Upper lobe of left lung (tissue), 6 donors: ENCODE measurements around the gene IRF8. TPM values are rescaled to one million over a fixed set of nuclear protein-coding genes. Genes with fewer than 3 reads are reported as not detected.

Experiments
- ATAC-seq, 2 donors: fragments of 200-7000 bp; cut with Tn5 transposase; one replicate each; pipeline ENCODE4 v1.9.1; 2022; ENCODE audit warnings: mild to moderate bottlenecking in 2 of 2, moderate library complexity in 2 of 2; ENCODE audit not compliant: low FRiP score in 2 of 2
- DNase-seq, 2 donors: peaks; one replicate each; pipeline ENCODE4 v3.0.0-alpha.2; 2019 to 2020
- H3K27ac ChIP-seq, 4 donors: fragments of 200-600 bp; sonication (generic); one replicate each; pipeline ENCODE4 v1.5.1; 2016 to 2019
- H3K27me3 ChIP-seq, 4 donors: fragments of 200-600 bp; sonication (generic); one replicate each; pipeline ENCODE4 v1.5.1; 2017 to 2019
- H3K36me3 ChIP-seq, 4 donors: fragments of 200-600 bp; sonication (generic); one replicate each; pipeline ENCODE4 v1.5.1; 2016 to 2019
- H3K4me1 ChIP-seq, 4 donors: fragments of 200-600 bp; sonication (generic); one replicate each; pipeline ENCODE4 v1.5.1; 2018 to 2019
- H3K4me3 ChIP-seq, 4 donors: fragments of 200-600 bp; sonication (generic); one replicate each; pipeline ENCODE4 v1.5.1; 2017 to 2019; ENCODE audit warnings: mild to moderate bottlenecking in 2 of 4, moderate library complexity in 1 of 4
- H3K9me3 ChIP-seq, 4 donors: fragments of 200-600 bp; sonication (generic); one replicate each; pipeline ENCODE4 v1.5.1; 2018 to 2019
- EP300 ChIP-seq, 4 donors: sonication (generic); formaldehyde crosslinking; IDR thresholded peaks; one replicate each; pipeline ENCODE4 v1.5.1; 2017; ENCODE audit warnings: antibody characterized with exemption in 4 of 4, control low read depth in 2 of 4
- POLR2A ChIP-seq, 4 donors: fragments of 450-650 bp; IDR thresholded peaks; one replicate each; pipeline ENCODE4 v1.5.1; 2016 to 2017; ENCODE audit warnings: antibody characterized with exemption in 4 of 4, mild to moderate bottlenecking in 2 of 4
- POLR2AphosphoS5 ChIP-seq, 2 donors: sonication (generic); formaldehyde crosslinking; IDR thresholded peaks; one replicate each; pipeline ENCODE4 v1.5.1; 2017; ENCODE audit warnings: antibody characterized with exemption in 2 of 2
- WGBS, 2 donors: methylation state at CpG; one replicate each; pipeline ENCODE4 v1.1.5; 2017 to 2018; 5-methylcytosine and 5-hydroxymethylcytosine counted together
- small RNA-seq, 4 donors: library from RNA; depleted of rRNA; stranded (forward); fragments of <200 nt; gene quantifications; one replicate each; pipeline ENCODE3, GENCODE V24; 2016
- total RNA-seq, 6 donors: library from RNA; depleted of rRNA in 4 of 6; stranded (reverse); fragments of >200 nt in 4 of 6; gene quantifications; one replicate each; pipeline versions ENCODE4 v1.1.0 to v1.2.1, GENCODE V29; 2016 to 2021
- TF ChIP-seq, protein P1 (sequence below), 6 experiments: fragments of 450-650 bp in 4 of 6; fragments of 200-600 bp in 2 of 6; sonication (generic) in 2 of 6; IDR thresholded peaks; one replicate each; pipeline ENCODE4 v1.5.1; 2016 to 2019; ENCODE audit warnings: antibody characterized with exemption in 6 of 6
- donor health status: DM: no; HTN: no; CAD: no; lungs with moderate emphysema.
- donor health status: DM: no; HTN: yes; CAD: no; lungs with severe emphysema.

IRF8 gene
- total RNA-seq, 6 donors from 2014 or later: 41.5 to 141 (median 72.8) TPM

DNA sequence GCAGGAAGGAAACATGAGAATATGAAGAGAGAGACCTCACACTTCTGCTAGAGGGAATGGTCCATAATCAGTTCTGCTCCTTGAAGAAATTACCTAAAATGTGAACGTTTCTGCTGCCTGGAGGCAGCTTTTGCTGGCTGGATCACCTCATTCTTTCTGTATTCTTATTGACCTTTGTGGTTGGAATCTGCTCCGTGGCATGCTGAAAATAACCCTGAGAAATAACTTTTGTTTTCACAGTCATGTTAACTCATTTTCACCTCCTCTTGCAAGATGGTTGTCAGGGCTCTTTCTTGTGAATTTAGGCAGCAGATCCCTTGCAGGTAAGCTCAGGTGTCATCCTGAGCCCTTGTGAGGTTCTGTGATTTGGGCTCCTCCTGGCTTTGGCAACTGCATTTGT, 70.2 kb downstream of the IRF8 start:
- Histone ChIP-seq H3K9me3 (no peaks in the 10 kb centered on the region), H3K27me3 (no peaks in the 10 kb centered on the region), H3K27ac (no peak overlapping the region), H3K36me3 (no peaks in the 10 kb centered on the region), H3K4me1 (no peaks in the 10 kb centered on the region), H3K4me3 (no peak overlapping the region)
- no peak for DNase-seq
- TF ChIP-seq POLR2A (IDR thresholded peaks at IDR 0.05) (no peak), POLR2AphosphoS5 (IDR thresholded peaks at IDR 0.05) (no peak), EP300 (IDR thresholded peaks at IDR 0.05) (no peak)
- TF ChIP-seq, protein P1, sequence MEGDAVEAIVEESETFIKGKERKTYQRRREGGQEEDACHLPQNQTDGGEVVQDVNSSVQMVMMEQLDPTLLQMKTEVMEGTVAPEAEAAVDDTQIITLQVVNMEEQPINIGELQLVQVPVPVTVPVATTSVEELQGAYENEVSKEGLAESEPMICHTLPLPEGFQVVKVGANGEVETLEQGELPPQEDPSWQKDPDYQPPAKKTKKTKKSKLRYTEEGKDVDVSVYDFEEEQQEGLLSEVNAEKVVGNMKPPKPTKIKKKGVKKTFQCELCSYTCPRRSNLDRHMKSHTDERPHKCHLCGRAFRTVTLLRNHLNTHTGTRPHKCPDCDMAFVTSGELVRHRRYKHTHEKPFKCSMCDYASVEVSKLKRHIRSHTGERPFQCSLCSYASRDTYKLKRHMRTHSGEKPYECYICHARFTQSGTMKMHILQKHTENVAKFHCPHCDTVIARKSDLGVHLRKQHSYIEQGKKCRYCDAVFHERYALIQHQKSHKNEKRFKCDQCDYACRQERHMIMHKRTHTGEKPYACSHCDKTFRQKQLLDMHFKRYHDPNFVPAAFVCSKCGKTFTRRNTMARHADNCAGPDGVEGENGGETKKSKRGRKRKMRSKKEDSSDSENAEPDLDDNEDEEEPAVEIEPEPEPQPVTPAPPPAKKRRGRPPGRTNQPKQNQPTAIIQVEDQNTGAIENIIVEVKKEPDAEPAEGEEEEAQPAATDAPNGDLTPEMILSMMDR (IDR thresholded peaks at IDR 0.05): no peak
- WGBS, 2 donors: 6 to 23% methylated on average over 2 of the region's 2 CpGs
- ATAC-seq: no peak

DNA sequence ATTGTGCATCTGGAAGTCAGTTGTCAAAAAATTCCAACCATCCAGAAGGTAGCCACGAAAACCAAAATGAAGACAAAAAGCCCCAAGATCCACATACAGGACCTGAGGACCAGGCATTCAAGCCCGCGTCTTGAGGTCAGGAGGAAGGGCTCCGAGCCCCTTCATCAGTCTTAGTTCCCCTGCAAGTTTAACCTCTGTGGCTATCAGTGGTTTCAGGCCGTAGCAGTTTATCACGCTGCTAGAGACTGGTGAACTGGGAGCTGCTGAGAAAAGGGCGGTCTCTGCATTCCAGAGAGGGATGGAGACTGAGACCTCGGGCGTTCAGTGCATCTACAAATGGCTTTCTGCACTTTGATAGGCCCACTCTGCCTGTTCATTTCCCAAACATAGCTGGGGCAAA, 70.6 kb downstream of the IRF8 start:
- H3K36me3 ChIP-seq: no peaks in the 10 kb centered on the region
- ATAC-seq: no peak
- DNase-seq: no peak
- H3K4me1 ChIP-seq: no peaks in the 10 kb centered on the region
- no peak overlapping the region for H3K27ac ChIP-seq
- no peak overlapping the region for H3K4me3 ChIP-seq
- 50 to 59% methylated on average over 4 to 9 of the region's 9 CpGs for whole genome bisulfite sequencing, 2 donors
- TF ChIP-seq, protein P1 (IDR thresholded peaks at IDR 0.05): no peak
- TF ChIP-seq EP300 (IDR thresholded peaks at IDR 0.05): no peak
- TF ChIP-seq POLR2AphosphoS5 (IDR thresholded peaks at IDR 0.05): no peak
- TF ChIP-seq POLR2A (IDR thresholded peaks at IDR 0.05): no peak
- no peaks in the 10 kb centered on the region for H3K27me3 ChIP-seq
- no peaks in the 10 kb centered on the region for H3K9me3 ChIP-seq

DNA sequence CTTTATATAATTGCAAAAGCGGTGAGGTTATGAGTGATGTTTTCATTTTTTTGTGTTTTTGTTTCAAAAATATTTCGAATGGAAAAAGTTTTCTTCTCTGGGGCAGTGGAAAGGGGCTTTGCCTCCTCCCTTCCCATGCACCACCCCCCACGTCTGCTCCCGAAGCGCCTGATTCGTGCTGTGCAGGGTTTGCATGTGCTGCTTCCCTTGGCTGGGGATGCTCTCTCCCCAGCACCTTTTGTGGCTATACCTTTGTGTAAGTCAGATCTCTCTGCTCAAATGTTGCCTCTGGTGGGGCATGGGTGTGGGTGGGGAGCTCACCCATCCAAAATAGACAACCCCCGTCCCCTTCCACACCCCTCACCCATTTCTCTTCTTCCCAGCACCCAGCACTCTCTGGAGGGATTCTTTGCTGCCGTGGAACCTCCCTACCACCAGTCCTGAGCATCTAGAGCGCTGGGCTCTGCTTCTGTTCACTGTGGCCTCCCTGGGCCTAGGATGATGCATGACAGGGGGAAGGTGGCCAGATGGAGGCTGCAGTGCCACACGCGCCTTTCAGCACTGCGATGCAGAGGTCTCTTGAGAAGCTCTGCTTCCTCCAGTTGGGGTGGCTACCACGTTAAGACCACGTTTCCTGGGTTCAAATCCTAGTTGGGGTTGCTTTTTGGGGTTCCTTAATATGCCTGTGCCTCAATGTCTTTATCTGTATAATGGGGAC, 71.2 kb downstream of the IRF8 start:
- peak in 1 of 2 donors; percentile 36 for ATAC-seq
- Histone ChIP-seq H3K4me3 (no peak overlapping the region), H3K36me3 (no peaks in the 10 kb centered on the region), H3K27ac (no peak overlapping the region), H3K27me3 (no peaks in the 10 kb centered on the region), H3K9me3 (no peaks in the 10 kb centered on the region), H3K4me1 (no peaks in the 10 kb centered on the region)
- 79 to 80% methylated on average over 14 of the region's 14 CpGs for WGBS, 2 donors
- DNase-seq: no peak
- TF ChIP-seq POLR2A (IDR thresholded peaks at IDR 0.05) (no peak), POLR2AphosphoS5 (IDR thresholded peaks at IDR 0.05) (no peak), EP300 (IDR thresholded peaks at IDR 0.05) (no peak)
- TF ChIP-seq, protein P1 (IDR thresholded peaks at IDR 0.05): no peak

DNA sequence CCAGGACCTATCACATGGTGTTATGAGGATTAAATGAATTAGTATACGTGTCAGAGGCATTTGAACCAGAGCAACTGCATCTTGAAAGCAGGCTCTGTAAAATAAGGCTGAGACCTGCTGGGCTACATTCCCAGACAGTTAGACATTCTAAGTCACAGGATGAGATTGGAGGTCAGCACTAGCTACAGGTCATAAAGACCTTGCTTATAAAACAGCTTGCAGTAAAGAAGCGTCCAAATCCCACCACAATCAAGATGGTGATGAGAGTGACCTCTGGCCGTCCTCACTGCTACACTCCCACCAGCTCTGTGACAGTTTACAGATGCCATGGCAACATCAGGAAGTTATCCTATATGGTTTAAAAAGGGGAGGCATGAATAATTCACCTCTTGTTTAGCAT, 71.8 kb downstream of the IRF8 start:
- WGBS, 2 donors: 83 to 91% methylated on average over 3 of the region's 3 CpGs
- H3K27ac ChIP-seq: no peak overlapping the region
- TF ChIP-seq, protein P1 (IDR thresholded peaks at IDR 0.05): no peak
- TF ChIP-seq POLR2AphosphoS5 (IDR thresholded peaks at IDR 0.05) (no peak), POLR2A (IDR thresholded peaks at IDR 0.05) (no peak), EP300 (IDR thresholded peaks at IDR 0.05) (no peak)
- H3K36me3 ChIP-seq: no peaks in the 10 kb centered on the region
- DNase-seq: no peak
- no peak for ATAC-seq
- H3K4me1 ChIP-seq: no peaks in the 10 kb centered on the region
- H3K27me3 ChIP-seq: no peaks in the 10 kb centered on the region
- no peaks in the 10 kb centered on the region for H3K9me3 ChIP-seq
- no peak overlapping the region for H3K4me3 ChIP-seq

Small RNA genes within 50 kb of the gene (small RNA-seq; reads per million reads assigned to genes)
- 0 to 0.44 (median 0.06) reads per million in 4 donors for gene MIR6774

Other genes with a start within 250 kb of the IRF8 start
- under 1 TPM in 4 of 6 donors, not detected in 2; 0.39 to 0.91 (median 0.75) TPM for gene GINS2, start 210.2 kb upstream of the IRF8 start, total RNA-seq
- 1 to 10 TPM in 5 of 6 donors, not detected in 1; 1.2 to 6.3 (median 4.1) TPM for gene C16orf74, start 148.1 kb upstream of the IRF8 start, total RNA-seq
- 10 to 100 TPM; 15.8 to 39.8 (median 25.6) TPM for gene EMC8, start 99.6 kb upstream of the IRF8 start, total RNA-seq
- 100 to 1,000 TPM; 160 to 490 (median 439) TPM for gene COX4I1, start 99.5 kb upstream of the IRF8 start, total RNA-seq